Cardiac septum (tissue), 1 donor: ENCODE results near the gene ANKMY1. TPM values are rescaled to one million over a fixed set of nuclear protein-coding genes. Genes with fewer than 3 reads are reported as not detected.
A peak's percentile ranks its signal among the peaks of the same experiment; 100 is the strongest.

ENCODE experiments used
- DNase-seq: peaks from one replicate; pipeline ENCODE4 v3.0.0-alpha.2; 2020; ENCODE audit warnings: low spot score
- intact Hi-C: fragments of 100-400 bp; cut with DNase I; formaldehyde crosslinking; loops from one replicate; pipeline ENCODE4 v1.14.0; 2022
- total RNA-seq: library from RNA; stranded (reverse); fragmentation: NEBNext Ultra II Directional; extraction: Animal tissue kit (Norgen Biotek cat#: 25700); gene quantifications from one replicate; pipeline ENCODE4 v1.2.1, GENCODE V29; 2021
- donor health status: DM: no; HTN: no; CAD: no.

ANKMY1 gene
- total RNA-seq, 1 donor from 2014 or later = 8.2 TPM

- intact Hi-C loops = no loop called here
- peak; percentile 89 for DNase-seq
These were observed 38.7 kb upstream of the ANKMY1 start for GRCh38 chr2:240596491-240596931.

GRCh38 chr2:240596080-240596460 lies 38.3 kb upstream of the ANKMY1 start:
- DNase-seq = peak; percentile 71
- intact Hi-C loops = no loop called here

GRCh38 chr2:240595381-240596079 lies 37.7 kb upstream of the ANKMY1 start:
- peak; percentile 71 for DNase-seq
- intact Hi-C loops = no loop called here

- peak; percentile 75 for DNase-seq
- intact Hi-C loops = no loop called here
These were observed 37.0 kb upstream of the ANKMY1 start for GRCh38 chr2:240594511-240595380.

GRCh38 chr2:240593703-240594451 lies 36.1 kb upstream of the ANKMY1 start:
- intact Hi-C loops = no loop called here

GRCh38 chr2:240593026-240593702 lies 35.4 kb upstream of the ANKMY1 start:
- intact Hi-C loops = no loop called here

More at GRCh38 chr2:240593703-240594451, 36.1 kb upstream of the ANKMY1 start:
- peak; percentile 78 for DNase-seq

GRCh38 chr2:240591784-240592183 lies 34.0 kb upstream of the ANKMY1 start:
- DNase-seq = peak; percentile 60
- intact Hi-C loops = no loop called here

More at GRCh38 chr2:240593026-240593702, 35.4 kb upstream of the ANKMY1 start:
- peak; percentile 59 for DNase-seq

- DNase-seq = no peak
- intact Hi-C loops = no loop called here
These were observed 33.4 kb upstream of the ANKMY1 start for GRCh38 chr2:240591226-240591625.

GRCh38 chr2:240590681-240591111 lies 32.9 kb upstream of the ANKMY1 start:
- peak; percentile 67 for DNase-seq
- intact Hi-C loops = no loop called here

GRCh38 chr2:240589850-240590525 lies 32.2 kb upstream of the ANKMY1 start:
- intact Hi-C loops = loop anchor here (5.0 to 10.0 kb wide), 2 partner anchors 557 to 565 kb away; partner anchors contain the start of genes NDUFA10 and PASK
- peak; percentile 35 for DNase-seq

GRCh38 chr2:240589375-240589774 lies 31.6 kb upstream of the ANKMY1 start:
- DNase-seq = peak; percentile 58
- intact Hi-C loops = loop anchor here (5.0 to 10.0 kb wide), 2 partner anchors 558 to 565 kb away; partner anchors contain the start of genes NDUFA10 and PASK

GRCh38 chr2:240588669-240589068 lies 30.9 kb upstream of the ANKMY1 start:
- intact Hi-C loops = loop anchor here (5.0 to 10.0 kb wide), 2 partner anchors 559 to 564 kb away; partner anchors contain the start of genes NDUFA10 and PASK
- DNase-seq = no peak

- intact Hi-C loops = loop anchor here (5.0 to 10.0 kb wide), 2 partner anchors 559 to 563 kb away; partner anchors contain the start of genes NDUFA10 and PASK
These were observed 30.3 kb upstream of the ANKMY1 start for GRCh38 chr2:240588006-240588655.

GRCh38 chr2:240586919-240587800 lies 29.4 kb upstream of the ANKMY1 start:
- intact Hi-C loops = loop anchor here (1.0 to 10.0 kb wide), 4 partner anchors 20 to 562 kb away; partner anchors contain the start of genes NDUFA10 and PASK
- no peak for DNase-seq

More at GRCh38 chr2:240588006-240588655, 30.3 kb upstream of the ANKMY1 start:
- peak; percentile 76 for DNase-seq

- DNase-seq = peak; percentile 99
- intact Hi-C loops = loop anchor here (1.0 to 10.0 kb wide), 4 partner anchors 20 to 562 kb away; partner anchors contain the start of genes NDUFA10 and PASK
These were observed 28.6 kb upstream of the ANKMY1 start, which contains the start of gene CAPN10 for GRCh38 chr2:240586198-240586918. TSS of gene CAPN10 (plus strand) at chr2:240586734. CDS start at chr2:240586912, 178 bp downstream.
